ENCODE data around the gene OR5D13. TPM values are rescaled to one million over a fixed set of nuclear protein-coding genes. Genes with fewer than 3 reads are reported as not detected.

The OR5D13 gene, protein sequence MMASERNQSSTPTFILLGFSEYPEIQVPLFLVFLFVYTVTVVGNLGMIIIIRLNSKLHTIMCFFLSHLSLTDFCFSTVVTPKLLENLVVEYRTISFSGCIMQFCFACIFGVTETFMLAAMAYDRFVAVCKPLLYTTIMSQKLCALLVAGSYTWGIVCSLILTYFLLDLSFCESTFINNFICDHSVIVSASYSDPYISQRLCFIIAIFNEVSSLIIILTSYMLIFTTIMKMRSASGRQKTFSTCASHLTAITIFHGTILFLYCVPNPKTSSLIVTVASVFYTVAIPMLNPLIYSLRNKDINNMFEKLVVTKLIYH
- total RNA-seq (2022) (not detected in 2 replicates), Bru-seq, nascent RNA (not detected), BruChase-seq, experiment 1, labeled RNA remaining after a 6-hour chase (not detected), BruChase-seq, experiment 2, labeled RNA remaining after a 2-hour chase (not detected)
- long read RNA-seq, result 0 reads

DNA sequence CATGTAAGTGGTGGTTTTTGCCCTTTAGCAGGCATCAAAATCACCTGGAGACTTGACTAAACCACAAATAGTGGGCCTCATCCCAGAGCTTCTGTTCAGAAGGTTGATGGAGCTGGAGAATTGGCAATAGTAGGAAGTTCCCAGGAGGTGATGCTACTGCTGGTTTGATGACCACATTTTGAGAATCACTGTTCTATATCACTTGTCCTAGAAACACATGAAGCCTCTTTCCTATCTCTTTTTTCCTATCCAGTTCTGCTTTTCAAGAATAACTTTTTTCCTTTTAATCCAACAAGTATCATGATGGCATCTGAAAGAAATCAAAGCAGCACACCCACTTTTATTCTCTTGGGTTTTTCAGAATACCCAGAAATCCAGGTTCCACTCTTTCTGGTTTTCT is at the start of gene OR5D13:
OR5D13 (plus strand) TSS at position 301 of the 400 bp plus-strand sequence; CDS start at position 301, 0 bp downstream.
- ChIA-PET CTCF (no interaction called here), POLR2A (no interaction called here)
- Mint-ChIP-seq H3K9me3 (ENCODE audit: unreplicated experiment) (peaks cover 26% of the 10 kb centered on the region), H3K27me3 (ENCODE audit: insufficient read depth, unreplicated experiment) (no peaks in the 10 kb centered on the region), H3K4me3 (ENCODE audit: unreplicated experiment) (no peak within 1 kb of the TSS), H3K4me1 (ENCODE audit: insufficient read depth, unreplicated experiment) (no peaks in the 10 kb centered on the region), H3K27ac (ENCODE audit: low read depth, unreplicated experiment) (no peak within 1 kb of the TSS), H3K36me3 (ENCODE audit: insufficient read depth, unreplicated experiment) (no peaks in the 10 kb centered on the region)
- intact Hi-C loops (cut with micrococcal nuclease), result no loop called here
- TF ChIP-seq, protein P1, sequence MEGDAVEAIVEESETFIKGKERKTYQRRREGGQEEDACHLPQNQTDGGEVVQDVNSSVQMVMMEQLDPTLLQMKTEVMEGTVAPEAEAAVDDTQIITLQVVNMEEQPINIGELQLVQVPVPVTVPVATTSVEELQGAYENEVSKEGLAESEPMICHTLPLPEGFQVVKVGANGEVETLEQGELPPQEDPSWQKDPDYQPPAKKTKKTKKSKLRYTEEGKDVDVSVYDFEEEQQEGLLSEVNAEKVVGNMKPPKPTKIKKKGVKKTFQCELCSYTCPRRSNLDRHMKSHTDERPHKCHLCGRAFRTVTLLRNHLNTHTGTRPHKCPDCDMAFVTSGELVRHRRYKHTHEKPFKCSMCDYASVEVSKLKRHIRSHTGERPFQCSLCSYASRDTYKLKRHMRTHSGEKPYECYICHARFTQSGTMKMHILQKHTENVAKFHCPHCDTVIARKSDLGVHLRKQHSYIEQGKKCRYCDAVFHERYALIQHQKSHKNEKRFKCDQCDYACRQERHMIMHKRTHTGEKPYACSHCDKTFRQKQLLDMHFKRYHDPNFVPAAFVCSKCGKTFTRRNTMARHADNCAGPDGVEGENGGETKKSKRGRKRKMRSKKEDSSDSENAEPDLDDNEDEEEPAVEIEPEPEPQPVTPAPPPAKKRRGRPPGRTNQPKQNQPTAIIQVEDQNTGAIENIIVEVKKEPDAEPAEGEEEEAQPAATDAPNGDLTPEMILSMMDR (IDR thresholded peaks at IDR 0.05; ENCODE audit: unreplicated experiment), result no peak
- no peak for DNase-seq (ENCODE audit: unreplicated experiment)
- BruUV-seq (replicated peaks), result no TSS peak

DNA sequence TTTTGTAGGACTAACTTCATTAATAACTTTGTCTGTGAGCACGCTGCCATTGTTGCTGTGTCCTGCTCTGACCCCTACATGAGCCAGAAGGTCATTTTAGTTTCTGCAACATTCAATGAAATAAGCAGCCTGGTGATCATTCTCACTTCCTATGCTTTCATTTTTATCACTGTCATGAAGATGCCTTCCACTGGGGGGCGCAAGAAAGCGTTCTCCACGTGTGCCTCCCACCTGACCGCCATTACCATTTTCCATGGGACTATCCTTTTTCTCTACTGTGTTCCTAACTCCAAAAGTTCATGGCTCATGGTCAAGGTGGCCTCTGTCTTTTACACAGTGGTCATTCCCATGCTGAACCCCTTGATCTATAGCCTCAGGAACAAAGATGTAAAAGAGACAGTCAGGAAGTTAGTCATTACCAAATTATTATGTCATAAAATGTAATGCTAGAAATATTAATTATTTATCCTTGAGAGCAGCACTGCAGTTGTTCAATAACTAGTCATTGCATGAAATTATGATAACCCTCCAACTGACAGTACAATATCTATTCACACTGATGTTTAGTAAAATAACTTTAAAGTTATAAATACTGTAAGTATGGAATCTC is 46.4 kb upstream of the OR5D13 start:
- CTCF ChIA-PET, result no interaction called here
- Mint-ChIP-seq H3K27me3 (ENCODE audit: insufficient read depth, unreplicated experiment) (no peaks in the 10 kb centered on the region), H3K4me3 (ENCODE audit: unreplicated experiment) (no peak overlapping the region), H3K27ac (ENCODE audit: low read depth, unreplicated experiment) (no peak overlapping the region), H3K9me3 (ENCODE audit: unreplicated experiment) (peaks cover 7% of the 10 kb centered on the region), H3K4me1 (ENCODE audit: insufficient read depth, unreplicated experiment) (no peaks in the 10 kb centered on the region), H3K36me3 (ENCODE audit: insufficient read depth, unreplicated experiment) (no peaks in the 10 kb centered on the region)
- TF ChIP-seq, protein P1 (IDR thresholded peaks at IDR 0.05; ENCODE audit: unreplicated experiment), result no peak
- intact Hi-C loops (cut with micrococcal nuclease), result loop anchor here (10.0 kb wide), 1 partner anchor 52 kb away; no protein-coding TSS in a partner anchor
- POLR2A ChIA-PET, result no interaction called here
- BruUV-seq (replicated peaks), result no TSS peak
- no peak for DNase-seq (ENCODE audit: unreplicated experiment)

DNA sequence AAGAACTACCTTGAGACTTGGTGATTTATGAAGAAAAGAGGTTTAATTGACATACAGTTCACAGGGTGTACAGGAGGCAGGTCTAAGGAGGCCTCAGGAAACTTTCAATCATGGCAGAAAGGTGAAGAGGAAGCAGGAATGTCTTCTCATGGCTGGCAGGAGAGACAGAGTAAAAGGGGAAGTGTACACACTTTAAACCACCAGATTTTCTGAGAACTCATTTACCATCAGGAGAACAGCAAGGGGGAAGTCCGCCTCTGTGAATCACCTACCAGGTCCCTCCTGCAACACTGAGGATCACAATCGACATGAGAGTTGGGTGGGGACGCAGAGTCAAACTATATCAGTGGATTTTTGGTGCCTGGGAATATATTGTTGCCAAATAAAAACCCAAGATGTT is 40.3 kb upstream of the OR5D13 start:
- DNase-seq (ENCODE audit: unreplicated experiment), result no peak
- Mint-ChIP-seq H3K27ac (ENCODE audit: low read depth, unreplicated experiment) (no peak overlapping the region), H3K27me3 (ENCODE audit: insufficient read depth, unreplicated experiment) (no peaks in the 10 kb centered on the region), H3K4me1 (ENCODE audit: insufficient read depth, unreplicated experiment) (no peaks in the 10 kb centered on the region), H3K9me3 (ENCODE audit: unreplicated experiment) (peaks cover 40% of the 10 kb centered on the region), H3K36me3 (ENCODE audit: insufficient read depth, unreplicated experiment) (no peaks in the 10 kb centered on the region), H3K4me3 (ENCODE audit: unreplicated experiment) (no peak overlapping the region)
- no TSS peak for BruUV-seq (replicated peaks)
- TF ChIP-seq, protein P1 (IDR thresholded peaks at IDR 0.05; ENCODE audit: unreplicated experiment), result no peak
- intact Hi-C loops (cut with micrococcal nuclease), result no loop called here
- CTCF ChIA-PET, result interaction anchor here (0.6 kb wide), 1 partner anchor 24 kb away, joined by 6 read pairs; no protein-coding TSS in a partner anchor
- POLR2A ChIA-PET, result no interaction called here

DNA sequence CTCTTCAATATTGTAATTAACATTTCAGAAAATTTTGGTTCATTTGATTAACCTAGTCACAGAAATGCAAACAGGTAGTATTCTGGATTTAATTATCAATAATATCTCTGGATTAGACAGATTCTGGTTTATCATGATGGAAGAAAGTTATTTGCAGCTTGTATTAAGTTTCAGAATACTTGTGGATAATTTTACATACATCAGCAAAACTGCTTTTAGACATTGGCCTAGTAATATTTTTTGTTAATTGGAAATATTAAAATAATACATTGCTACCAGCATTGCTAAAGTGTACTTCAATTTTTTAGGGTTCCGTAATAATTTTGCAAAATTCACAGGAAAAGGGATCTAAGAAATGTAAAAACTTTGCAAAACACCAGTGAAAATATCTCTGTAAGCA is 18.4 kb downstream of the OR5D13 start:
- CTCF ChIA-PET, result no interaction called here
- H3K27ac Mint-ChIP-seq (ENCODE audit: low read depth, unreplicated experiment), result no peak overlapping the region
- H3K4me3 Mint-ChIP-seq (ENCODE audit: unreplicated experiment), result no peak overlapping the region
- H3K4me1 Mint-ChIP-seq (ENCODE audit: insufficient read depth, unreplicated experiment), result no peaks in the 10 kb centered on the region
- POLR2A ChIA-PET, result no interaction called here
- H3K27me3 Mint-ChIP-seq (ENCODE audit: insufficient read depth, unreplicated experiment), result no peaks in the 10 kb centered on the region
- TF ChIP-seq, protein P1 (IDR thresholded peaks at IDR 0.05; ENCODE audit: unreplicated experiment), result no peak
- intact Hi-C loops (cut with micrococcal nuclease), result no loop called here
- BruUV-seq (replicated peaks), result no TSS peak
- H3K36me3 Mint-ChIP-seq (ENCODE audit: insufficient read depth, unreplicated experiment), result no peaks in the 10 kb centered on the region
- DNase-seq (ENCODE audit: unreplicated experiment), result no peak
- H3K9me3 Mint-ChIP-seq (ENCODE audit: unreplicated experiment), result peaks cover 19% of the 10 kb centered on the region

All from MCF 10A (cell line).